ENCODE results near the gene HELZ2.

HELZ2 gene

DNA sequence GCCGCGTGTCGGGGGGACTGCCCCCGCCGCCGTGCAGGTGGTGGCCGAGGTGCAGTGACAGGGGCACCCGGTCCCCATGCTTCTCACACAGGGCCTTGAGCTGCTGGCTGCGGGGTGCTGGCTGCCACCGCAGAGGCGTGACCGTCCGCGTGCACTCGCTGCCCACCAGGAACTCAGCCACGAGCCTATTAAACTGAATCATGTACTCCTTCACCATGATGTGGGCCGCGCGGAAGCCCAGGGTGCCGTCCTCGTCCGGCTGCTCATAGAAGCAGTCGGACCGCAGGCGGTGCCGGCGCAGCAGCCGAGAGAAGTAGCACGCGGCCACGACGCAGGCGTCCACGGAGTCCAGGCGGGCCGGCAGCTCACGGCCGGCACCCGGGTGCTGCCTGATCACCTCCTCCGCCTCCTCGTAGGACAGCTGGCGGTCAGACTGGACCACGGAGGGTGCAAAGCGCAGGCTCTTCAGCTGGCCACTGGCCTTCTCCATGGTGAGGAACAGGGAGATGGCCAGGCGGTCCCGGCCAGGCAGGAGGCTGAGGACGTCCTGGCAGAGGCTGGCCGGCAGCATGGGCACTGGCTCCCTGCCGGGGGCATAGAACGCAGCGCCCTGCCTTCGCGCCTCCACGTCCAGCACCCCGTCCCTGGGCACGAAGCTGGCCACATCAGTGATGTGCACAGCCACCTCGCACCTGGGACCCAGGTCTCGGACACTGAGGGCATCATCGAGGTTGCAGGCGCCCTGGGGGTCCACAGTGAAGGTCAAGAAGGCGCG, 9.8 kb downstream of the HELZ2 start:
- DNase-seq, result no peak

GRCh38 chr20:63563225-63563935, 10.7 kb downstream of the HELZ2 start:
- DNase-seq, result no peak

DNA sequence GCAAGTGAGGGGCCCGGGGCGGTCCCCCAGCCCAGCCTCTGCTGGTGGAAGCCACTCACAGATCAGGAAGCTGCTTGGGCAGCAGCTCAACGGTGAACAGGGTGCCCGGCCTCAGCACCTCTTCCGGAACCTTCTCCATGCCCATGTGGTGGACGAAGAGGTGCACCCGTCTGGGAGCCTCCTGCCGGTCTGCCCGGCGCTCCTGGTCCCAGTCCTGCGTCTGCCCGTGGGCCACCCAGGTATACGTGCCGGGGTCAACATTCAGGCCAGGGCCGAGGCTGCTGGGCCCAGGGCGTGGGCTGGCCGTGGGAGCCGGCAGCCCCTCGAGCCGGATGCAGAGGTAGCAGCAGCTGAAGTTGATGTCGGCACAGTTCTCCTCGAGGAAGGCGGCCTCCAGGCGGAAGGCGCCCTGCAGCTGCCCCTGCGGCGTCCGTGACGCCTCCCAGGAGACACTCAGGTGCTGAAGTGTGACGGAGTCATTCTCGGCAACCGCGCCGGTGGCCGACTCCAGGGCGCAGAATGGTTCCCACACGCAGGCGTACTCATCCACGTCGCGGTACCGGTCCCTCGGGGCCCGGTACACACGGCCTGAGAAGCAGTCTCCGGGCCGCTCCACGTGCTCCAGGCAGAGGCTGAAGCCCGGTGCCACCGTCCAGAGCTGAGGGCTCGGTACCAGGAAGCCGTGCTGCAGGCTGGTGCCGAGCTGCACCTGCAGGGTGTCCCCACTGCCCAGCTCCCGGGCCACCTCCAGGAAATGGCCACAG, 11.4 kb downstream of the HELZ2 start:
- DNase-seq, result no peak

GRCh38 chr20:63561624-63562396, 12.2 kb downstream of the HELZ2 start:
- no peak for DNase-seq

DNA sequence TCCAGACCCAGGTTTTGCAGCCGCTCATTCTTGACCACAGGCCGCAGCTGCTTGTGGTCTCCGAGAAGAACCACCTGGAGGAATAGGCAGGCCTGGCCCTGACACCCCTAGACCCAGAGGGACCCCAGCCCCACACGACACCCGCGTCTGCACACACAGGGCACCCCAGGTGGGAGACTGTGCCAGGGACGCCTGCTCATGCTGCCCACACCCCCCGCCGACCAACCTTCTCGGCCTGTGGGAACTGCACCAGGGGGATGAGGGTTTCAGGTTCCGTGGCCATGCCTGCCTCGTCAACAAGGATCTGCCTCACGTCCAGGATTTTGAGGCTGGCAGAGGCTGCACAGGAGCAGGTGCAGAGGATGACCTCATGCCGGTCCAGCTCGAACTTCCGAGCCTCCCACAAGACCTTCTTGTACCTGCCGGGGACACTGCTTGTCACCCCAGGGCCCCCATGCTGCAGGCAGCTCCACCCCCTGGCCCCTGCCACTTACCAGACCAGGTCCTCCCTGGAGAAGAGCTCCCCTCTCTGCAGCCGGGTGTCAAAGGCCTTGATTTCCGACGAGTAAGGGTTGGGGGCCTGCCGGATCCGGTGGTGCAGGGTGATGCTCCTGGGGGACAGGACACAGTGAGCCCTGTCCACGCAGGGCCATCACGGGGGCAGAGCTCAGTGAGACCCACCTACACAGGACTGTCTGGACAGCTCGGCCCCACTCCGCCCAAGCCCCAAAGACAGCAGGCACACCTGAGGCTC, 13.0 kb downstream of the HELZ2 start:
- no peak for DNase-seq

- no peak for DNase-seq
Measured at GRCh38 chr20:63560333-63560805, 13.7 kb downstream of the HELZ2 start.

DNA sequence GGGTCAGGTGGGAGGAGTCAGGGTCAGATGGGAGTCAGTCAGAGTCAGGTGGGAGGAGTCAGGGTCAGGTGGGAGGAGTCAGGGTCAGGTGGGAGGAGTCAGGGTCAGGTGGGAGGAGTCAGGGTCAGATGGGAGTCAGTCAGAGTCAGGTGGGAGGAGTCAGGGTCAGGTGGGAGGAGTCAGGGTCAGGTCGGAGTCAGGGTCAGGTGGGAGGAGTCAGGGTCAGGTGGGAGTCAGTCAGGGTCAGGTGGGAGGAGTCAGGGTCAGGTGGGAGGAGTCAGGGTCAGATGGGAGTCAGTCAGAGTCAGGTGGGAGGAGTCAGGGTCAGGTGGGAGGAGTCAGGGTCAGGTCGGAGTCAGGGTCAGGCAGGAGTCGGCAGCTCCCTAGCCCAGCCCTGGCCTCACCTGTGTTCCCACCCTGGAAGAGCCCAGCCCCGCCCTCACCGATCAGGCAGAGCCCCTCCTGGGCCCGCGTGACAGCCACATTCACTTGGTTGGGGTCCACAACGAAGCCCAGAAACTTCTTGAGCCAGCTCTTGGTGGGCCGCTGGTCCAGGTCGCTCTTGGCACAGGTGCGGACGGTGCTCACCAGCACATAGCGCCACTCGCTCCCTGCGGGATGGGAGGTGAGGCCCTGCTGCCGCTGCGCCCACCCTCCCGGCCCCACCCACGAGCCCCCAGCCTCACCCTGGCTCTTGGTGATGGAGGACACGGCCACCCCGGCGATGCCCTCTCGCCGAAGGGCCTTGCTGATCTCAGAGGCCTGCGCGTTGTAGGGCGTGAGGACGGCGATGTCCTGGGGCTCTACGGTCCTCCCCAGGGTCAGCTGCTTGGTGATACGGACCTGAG, 14.3 kb downstream of the HELZ2 start:
- DNase-seq, result peak; percentile 47

DNA sequence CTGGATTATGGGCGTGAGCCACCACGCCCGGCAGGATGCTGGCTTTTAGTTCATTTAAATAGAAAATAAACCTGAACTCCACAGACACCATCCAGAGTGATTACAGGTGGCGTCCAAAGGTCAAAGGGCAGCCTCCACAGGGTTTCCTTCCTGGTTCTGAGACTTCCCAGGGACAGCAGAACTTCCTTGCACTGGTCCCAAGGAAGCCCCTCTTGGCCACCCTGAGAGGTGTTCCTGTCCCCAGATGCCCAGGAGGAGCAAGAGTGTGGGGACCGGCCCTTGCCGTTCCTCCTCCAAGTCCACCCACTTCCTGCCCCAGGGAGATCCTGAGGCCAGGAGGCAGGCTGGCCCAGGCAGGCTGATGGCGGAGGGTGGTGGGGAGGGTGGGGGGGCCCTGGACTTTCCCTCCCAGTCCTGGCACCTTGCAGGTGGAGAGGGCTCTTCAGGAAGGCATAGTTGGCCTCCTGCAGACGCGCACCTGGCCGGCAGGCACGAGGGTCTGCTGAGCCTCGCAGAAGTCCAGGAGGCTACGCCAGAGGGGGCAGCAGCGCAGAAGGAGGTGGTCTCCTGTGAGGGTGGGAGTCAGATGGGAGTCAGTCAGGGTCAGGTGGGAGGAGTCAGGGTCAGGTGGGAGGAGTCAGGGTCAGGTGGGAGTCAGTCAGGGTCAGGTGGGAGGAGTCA, 15.1 kb downstream of the HELZ2 start:
- no peak for DNase-seq

GRCh38 chr20:63557481-63557891, 16.6 kb downstream of the HELZ2 start:
- DNase-seq, result no peak

GRCh38 chr20:63556873-63557478, 17.1 kb downstream of the HELZ2 start:
- DNase-seq, result no peak

DNA sequence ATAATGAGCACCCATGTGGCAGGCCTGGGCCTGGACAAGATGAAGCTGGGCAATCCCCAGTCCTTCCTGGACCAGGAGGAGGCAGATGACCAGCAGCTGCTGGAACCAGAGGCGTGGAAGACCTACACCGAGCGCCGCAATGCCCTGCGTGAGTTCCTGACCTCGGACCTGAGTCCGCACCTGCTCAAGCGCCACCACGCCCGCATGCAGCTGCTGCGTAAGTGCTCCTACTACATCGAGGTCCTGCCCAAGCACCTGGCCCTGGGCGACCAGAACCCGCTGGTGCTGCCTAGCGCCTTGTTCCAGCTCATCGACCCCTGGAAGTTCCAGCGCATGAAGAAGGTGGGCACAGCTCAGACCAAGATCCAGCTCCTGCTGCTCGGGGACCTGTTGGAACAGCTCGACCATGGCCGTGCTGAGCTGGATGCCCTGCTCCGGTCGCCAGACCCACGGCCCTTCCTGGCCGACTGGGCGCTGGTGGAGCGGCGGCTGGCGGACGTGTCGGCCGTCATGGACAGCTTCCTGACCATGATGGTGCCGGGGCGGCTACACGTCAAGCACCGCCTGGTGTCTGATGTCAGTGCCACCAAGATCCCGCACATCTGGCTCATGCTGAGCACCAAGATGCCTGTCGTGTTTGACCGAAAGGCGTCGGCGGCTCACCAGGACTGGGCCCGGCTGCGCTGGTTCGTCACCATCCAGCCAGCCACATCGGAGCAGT, 18.2 kb downstream of the HELZ2 start:
- no peak for DNase-seq

GRCh38 chr20:63554361-63555278, 19.4 kb downstream of the HELZ2 start:
- DNase-seq, result no peak

DNA sequence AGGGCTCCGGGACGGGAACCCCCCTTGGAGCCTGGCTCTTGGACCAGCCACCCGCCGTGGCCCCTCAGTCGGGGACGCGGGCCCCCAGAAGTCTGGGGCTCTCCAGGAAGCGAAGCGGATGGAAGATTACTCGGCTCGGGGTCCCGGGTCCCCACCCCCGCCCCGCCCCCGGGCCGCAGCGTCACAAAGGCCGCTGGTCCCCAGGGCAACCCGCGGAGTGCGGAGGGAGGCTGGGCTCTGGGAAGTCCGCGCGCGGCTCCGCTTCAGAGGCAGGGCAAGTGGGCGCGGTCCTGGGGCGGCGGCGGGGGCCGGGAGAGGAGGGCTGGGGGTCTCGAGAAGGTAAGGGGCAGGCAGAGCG, 20.1 kb downstream of the HELZ2 start, which contains the start of gene FNDC11:
FNDC11 (plus strand) TSS at position 227 of the 358 bp plus-strand sequence. CDS start 1,505 bp downstream, outside the sequence.
- DNase-seq, result peak; percentile 38

DNA sequence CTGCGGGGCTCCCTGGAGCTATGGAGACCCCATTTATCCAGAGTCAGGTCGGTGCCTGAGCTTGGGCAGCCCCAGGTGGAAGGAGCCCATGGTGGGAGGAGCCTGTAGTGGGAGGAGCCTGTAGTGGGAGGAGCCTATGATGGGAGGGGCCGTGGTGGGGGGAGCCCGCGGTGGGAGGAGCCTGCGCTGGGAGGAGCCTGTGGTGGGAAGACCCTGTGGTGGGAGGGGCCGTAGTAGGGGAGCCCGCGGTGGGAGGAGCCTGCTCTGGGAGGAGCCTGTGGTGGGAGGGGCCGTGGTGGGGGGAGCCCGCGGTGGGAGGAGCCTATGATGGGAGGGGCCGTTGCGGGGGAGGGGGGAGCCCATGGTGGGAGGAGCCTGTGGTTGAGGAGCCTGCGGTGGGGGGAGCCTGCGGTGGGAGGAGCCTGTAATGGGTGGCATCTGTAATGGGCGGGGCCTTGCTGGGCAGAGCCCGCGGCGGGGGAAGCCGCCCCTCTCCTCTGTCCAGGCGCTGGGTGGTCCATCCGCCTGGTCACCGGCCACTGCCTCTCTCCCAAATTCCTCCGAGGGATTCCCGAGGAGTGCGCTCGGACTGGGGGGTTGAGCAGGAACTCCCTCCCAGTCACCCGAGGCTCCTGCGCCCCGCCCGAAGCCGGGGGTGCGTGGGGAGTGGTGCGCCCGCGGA, 20.6 kb downstream of the HELZ2 start:
- DNase-seq, result peak; percentile 96

GRCh38 chr20:63552481-63553249, 21.4 kb downstream of the HELZ2 start:
- DNase-seq, result peak; percentile 46

- DNase-seq, result no peak
Measured at GRCh38 chr20:63551068-63551467, 23.0 kb downstream of the HELZ2 start.
